ENCODE data around the gene CDH12. TPM values are rescaled to one million over a fixed set of nuclear protein-coding genes. Genes with fewer than 3 reads are reported as not detected.
"Not testable (repeated sequence)": the region's sequence is repeated elsewhere in the genome, so short reads cannot be mapped to it uniquely, and the experiment has no call there.

The CDH12 gene
- total RNA-seq, 4 donors from 2014 or later, result 0.38 to 2.8 (median 0.94) TPM

DNA sequence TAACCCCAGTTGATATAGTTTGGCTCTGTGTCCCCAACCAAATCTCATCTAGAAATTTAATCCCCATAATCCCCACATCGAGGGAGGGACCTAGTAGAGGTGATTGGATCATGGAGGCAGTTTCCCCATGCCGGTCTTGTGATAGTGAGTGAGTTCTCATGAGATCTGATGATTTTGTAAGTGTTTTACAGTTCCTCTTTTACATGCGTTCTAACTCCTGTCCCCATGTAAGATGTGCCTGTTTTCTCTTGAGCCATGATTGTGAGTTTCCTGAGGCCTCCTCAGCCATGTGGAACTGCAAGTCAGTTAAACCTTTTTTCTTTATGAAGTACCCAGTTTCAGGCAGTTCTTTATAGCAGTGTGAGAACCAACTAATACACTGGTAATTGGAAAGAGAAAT lies 73.6 kb downstream of the CDH12 start:
- WGBS, result 79% methylated on average over 3 of the region's 3 CpGs
- H3K36me3 ChIP-seq, result no peaks in the 10 kb centered on the region
- H3K4me1 ChIP-seq, result no peaks in the 10 kb centered on the region
- no peaks in the 10 kb centered on the region for H3K9me3 ChIP-seq
- TF ChIP-seq EP300 (IDR thresholded peaks at IDR 0.05), result no peak
- no peak for TF ChIP-seq POLR2A (IDR thresholded peaks at IDR 0.05)
- TF ChIP-seq, protein P1, sequence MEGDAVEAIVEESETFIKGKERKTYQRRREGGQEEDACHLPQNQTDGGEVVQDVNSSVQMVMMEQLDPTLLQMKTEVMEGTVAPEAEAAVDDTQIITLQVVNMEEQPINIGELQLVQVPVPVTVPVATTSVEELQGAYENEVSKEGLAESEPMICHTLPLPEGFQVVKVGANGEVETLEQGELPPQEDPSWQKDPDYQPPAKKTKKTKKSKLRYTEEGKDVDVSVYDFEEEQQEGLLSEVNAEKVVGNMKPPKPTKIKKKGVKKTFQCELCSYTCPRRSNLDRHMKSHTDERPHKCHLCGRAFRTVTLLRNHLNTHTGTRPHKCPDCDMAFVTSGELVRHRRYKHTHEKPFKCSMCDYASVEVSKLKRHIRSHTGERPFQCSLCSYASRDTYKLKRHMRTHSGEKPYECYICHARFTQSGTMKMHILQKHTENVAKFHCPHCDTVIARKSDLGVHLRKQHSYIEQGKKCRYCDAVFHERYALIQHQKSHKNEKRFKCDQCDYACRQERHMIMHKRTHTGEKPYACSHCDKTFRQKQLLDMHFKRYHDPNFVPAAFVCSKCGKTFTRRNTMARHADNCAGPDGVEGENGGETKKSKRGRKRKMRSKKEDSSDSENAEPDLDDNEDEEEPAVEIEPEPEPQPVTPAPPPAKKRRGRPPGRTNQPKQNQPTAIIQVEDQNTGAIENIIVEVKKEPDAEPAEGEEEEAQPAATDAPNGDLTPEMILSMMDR (IDR thresholded peaks at IDR 0.05), result no peak
- no peak for TF ChIP-seq POLR2AphosphoS5 (IDR thresholded peaks at IDR 0.05)
- H3K27ac ChIP-seq, result no peak overlapping the region
- no peak overlapping the region for H3K4me3 ChIP-seq
- no peaks in the 10 kb centered on the region for H3K27me3 ChIP-seq
- DNase-seq (ENCODE audit: low spot score in 2 of 2), result no peak

DNA sequence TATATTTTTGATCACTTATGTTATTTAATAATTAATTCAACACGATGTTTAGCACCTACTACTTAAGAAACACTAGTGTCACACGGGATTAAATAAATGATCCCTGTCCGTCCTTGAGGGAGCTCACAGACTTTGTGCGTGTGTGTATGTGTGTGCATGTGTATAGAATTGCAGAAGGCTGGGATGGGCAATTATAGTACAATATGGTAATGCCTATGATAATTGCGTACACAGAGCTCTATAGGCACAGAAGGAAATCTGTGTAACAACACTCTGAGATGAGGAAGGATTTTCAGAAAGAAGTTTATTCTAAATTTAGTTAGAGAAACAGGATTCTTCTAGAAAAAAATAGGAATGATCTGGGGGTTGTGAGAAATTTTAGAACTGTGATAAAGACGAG lies 76.9 kb downstream of the CDH12 start:
- 88% methylated on average over 6 of the region's 6 CpGs for WGBS

DNA sequence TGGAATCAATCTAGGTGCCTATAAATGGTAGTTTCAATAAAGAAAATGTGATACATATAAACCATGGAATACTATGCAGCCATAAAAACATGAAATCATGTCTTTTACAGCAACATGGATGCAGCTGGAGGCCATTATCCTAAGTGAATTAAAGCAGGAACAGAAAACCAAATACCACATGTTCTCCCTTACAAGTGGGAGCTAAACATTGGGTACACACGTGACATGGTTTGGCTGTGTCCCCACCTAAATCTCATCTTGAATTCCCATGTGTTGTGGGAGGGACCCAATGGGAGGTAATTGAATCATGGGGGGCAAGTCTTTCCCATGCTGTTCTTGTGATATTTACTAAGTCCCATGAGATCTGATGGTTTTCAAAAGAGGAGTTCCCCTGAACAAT lies 78.9 kb downstream of the CDH12 start:
- not testable (repeated sequence) for H3K36me3 ChIP-seq; H3K27me3 ChIP-seq; H3K27ac ChIP-seq; DNase-seq (ENCODE audit: low spot score in 2 of 2); H3K9me3 ChIP-seq; H3K4me3 ChIP-seq; H3K4me1 ChIP-seq
- 91% methylated on average over 1 of the region's 1 CpG for WGBS

More for the DNA sequence above, 76.9 kb downstream of the CDH12 start:
- no peak for DNase-seq (ENCODE audit: low spot score in 2 of 2)
- Histone ChIP-seq H3K9me3 (peaks cover 3% of the 10 kb centered on the region), H3K27me3 (no peaks in the 10 kb centered on the region), H3K4me1 (no peaks in the 10 kb centered on the region), H3K4me3 (no peak overlapping the region), H3K27ac (no peak overlapping the region), H3K36me3 (no peaks in the 10 kb centered on the region)
- TF ChIP-seq POLR2AphosphoS5 (IDR thresholded peaks at IDR 0.05) (no peak), EP300 (IDR thresholded peaks at IDR 0.05) (no peak), POLR2A (IDR thresholded peaks at IDR 0.05) (no peak)
- TF ChIP-seq, protein P1 (IDR thresholded peaks at IDR 0.05), result no peak

DNA sequence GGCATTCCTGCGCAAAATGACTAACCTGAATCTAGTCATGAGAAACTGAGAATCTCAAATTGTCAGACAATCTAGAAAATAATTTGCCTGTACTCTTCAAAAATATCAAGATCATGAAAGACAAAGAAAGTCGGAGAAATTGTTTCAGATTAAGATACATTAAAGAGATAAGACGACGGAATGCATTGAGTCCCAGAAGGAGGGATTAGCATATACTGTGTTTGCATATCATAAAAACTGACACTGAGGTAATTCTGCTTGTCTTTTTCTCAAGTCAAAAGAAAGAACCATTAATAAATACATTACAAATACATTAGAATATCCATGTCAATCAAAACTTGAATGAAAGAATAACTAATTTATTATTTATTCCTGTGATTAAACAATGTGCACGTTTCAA lies 88.4 kb downstream of the CDH12 start:
- no peak for TF ChIP-seq EP300 (IDR thresholded peaks at IDR 0.05)
- TF ChIP-seq POLR2AphosphoS5 (IDR thresholded peaks at IDR 0.05), result no peak
- TF ChIP-seq, protein P1 (IDR thresholded peaks at IDR 0.05), result no peak
- no peak for TF ChIP-seq POLR2A (IDR thresholded peaks at IDR 0.05)
- Histone ChIP-seq H3K9me3 (no peaks in the 10 kb centered on the region), H3K4me1 (no peaks in the 10 kb centered on the region), H3K27ac (no peak overlapping the region), H3K4me3 (no peak overlapping the region), H3K27me3 (no peaks in the 10 kb centered on the region), H3K36me3 (no peaks in the 10 kb centered on the region)
- no peak for DNase-seq (ENCODE audit: low spot score in 2 of 2)
- 77% methylated on average over 5 of the region's 5 CpGs for WGBS

DNA sequence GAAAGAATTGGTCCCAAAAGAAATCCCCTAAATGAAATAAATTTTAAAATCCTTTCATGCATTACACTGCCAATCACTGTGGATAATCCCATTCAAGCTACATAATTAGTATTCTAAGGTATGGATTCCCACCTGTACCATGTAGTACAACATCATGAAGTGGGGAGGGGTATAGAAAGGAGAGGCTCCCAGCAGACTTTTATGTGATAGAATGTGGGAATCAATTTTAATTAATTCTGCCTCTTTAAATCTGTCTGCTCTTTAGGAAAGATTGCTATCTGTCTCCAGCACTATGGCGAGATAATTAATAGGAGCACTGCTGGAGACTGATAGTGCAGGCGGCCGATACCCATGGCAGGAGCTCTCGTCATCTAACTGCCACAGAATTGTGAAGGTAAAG lies 95.4 kb downstream of the CDH12 start:
- H3K27me3 ChIP-seq, result no peaks in the 10 kb centered on the region
- no peak for DNase-seq (ENCODE audit: low spot score in 2 of 2)
- H3K9me3 ChIP-seq, result no peaks in the 10 kb centered on the region
- H3K4me1 ChIP-seq, result no peaks in the 10 kb centered on the region
- no peak overlapping the region for H3K4me3 ChIP-seq
- H3K36me3 ChIP-seq, result no peaks in the 10 kb centered on the region
- TF ChIP-seq POLR2A (IDR thresholded peaks at IDR 0.05) (no peak), POLR2AphosphoS5 (IDR thresholded peaks at IDR 0.05) (no peak), EP300 (IDR thresholded peaks at IDR 0.05) (no peak)
- TF ChIP-seq, protein P1 (IDR thresholded peaks at IDR 0.05), result no peak
- 78% methylated on average over 4 of the region's 4 CpGs for WGBS
- H3K27ac ChIP-seq, result no peak overlapping the region

DNA sequence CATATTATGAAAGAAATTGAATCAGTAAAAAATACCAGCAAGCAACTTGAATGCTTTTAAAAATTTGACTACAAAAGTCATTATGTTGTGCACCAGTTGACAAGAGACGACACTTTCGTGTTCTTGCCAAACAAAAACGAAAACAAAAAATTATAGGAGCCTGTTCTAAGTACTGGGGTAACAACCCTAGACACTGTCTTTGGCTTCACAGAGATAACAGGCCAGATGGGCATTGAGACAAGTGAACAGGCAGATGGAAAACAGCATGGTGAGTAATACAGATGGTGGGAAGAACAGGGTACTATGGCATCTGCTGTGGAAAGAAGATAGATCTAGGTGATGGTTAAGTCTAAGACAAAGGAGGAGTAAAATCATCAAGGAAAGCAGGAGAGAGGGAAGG lies 99.0 kb downstream of the CDH12 start:
- H3K4me3 ChIP-seq, result no peak overlapping the region
- H3K36me3 ChIP-seq, result no peaks in the 10 kb centered on the region
- TF ChIP-seq EP300 (IDR thresholded peaks at IDR 0.05) (no peak), POLR2AphosphoS5 (IDR thresholded peaks at IDR 0.05) (no peak), POLR2A (IDR thresholded peaks at IDR 0.05) (no peak)
- TF ChIP-seq, protein P1 (IDR thresholded peaks at IDR 0.05), result no peak
- WGBS, result 87% methylated on average over 3 of the region's 3 CpGs
- no peaks in the 10 kb centered on the region for H3K4me1 ChIP-seq
- no peaks in the 10 kb centered on the region for H3K9me3 ChIP-seq
- no peaks in the 10 kb centered on the region for H3K27me3 ChIP-seq
- H3K27ac ChIP-seq, result no peak overlapping the region
- no peak for DNase-seq (ENCODE audit: low spot score in 2 of 2)

Measured in suprapubic skin (tissue), 4 donors.